PC-3 (cell line): ENCODE measurements around the gene PIK3R2. TPM values are rescaled to one million over a fixed set of nuclear protein-coding genes. Genes with fewer than 3 reads are reported as not detected.

ENCODE experiments used
- ATAC-seq: fragments of 200-7000 bp; cut with Tn5 transposase; 2 replicates; pipeline ENCODE4 v1.9.1; 2020; ENCODE audit warnings: mild to moderate bottlenecking, moderate library complexity
- BruUV-seq: library from RNA; stranded (reverse); fragments of 400-500 nt; replicated peaks from 2 replicates; lab custom pipeline; 2021; lab: Mats Ljungman, UMichigan
- CTCF ChIA-PET: fragments of 300-600 bp; sonication (Branson Sonifier 250); formaldehyde crosslinking; loops from one replicate; lab custom pipeline; 2022; ENCODE audit warnings: antibody characterized with exemption; lab: Charles Lee
- POLR2A ChIA-PET: fragments of 300-600 bp; sonication (Branson Sonifier 250); formaldehyde crosslinking; loops from one replicate; lab custom pipeline; 2022; ENCODE audit warnings: antibody characterized with exemption; ENCODE audit not compliant: unreplicated experiment; lab: Charles Lee
- DNase-seq: peaks from one replicate; pipeline ENCODE4 v3.0.0-alpha.2; 2015
- H2AFZ ChIP-seq: fragments of 300-600 bp; sonication (generic); 2 replicates; pipeline ENCODE4 v1.6.0; 2016; ENCODE audit warnings: antibody characterized with exemption, low read length
- H3F3A ChIP-seq: fragments of 300-600 bp; sonication (generic); one replicate; pipeline ENCODE4 v1.6.0; 2017; ENCODE audit warnings: antibody characterized with exemption, low read length, control low read depth, mild to moderate bottlenecking; ENCODE audit not compliant: unreplicated experiment
- H3K27ac ChIP-seq: fragments of 300-600 bp; sonication (generic); 2 replicates; pipeline ENCODE4 v1.5.1; 2016; ENCODE audit warnings: mild to moderate bottlenecking, low read length
- H3K27me3 ChIP-seq: fragments of 300-600 bp; sonication (generic); 2 replicates; pipeline ENCODE4 v1.6.1; 2016; ENCODE audit warnings: low read length, mixed read lengths
- H3K36me3 ChIP-seq: fragments of 300-600 bp; sonication (generic); 2 replicates; pipeline ENCODE4 v1.6.1; 2016; ENCODE audit warnings: low read depth, mixed run types, low read length, mixed read lengths
- H3K4me1 ChIP-seq: fragments of 300-600 bp; sonication (generic); 2 replicates; pipeline ENCODE4 v1.5.1; 2016; ENCODE audit warnings: low read length; ENCODE audit not compliant: insufficient read depth
- H3K4me2 ChIP-seq: fragments of 300-600 bp; sonication (generic); 2 replicates; pipeline ENCODE4 v1.6.0; 2016; ENCODE audit warnings: low read length
- H3K4me3 ChIP-seq: fragments of 300-600 bp; sonication (generic); 2 replicates; pipeline ENCODE4 v1.5.1; 2016; ENCODE audit warnings: mild to moderate bottlenecking, low read length, mixed read lengths
- H3K79me2 ChIP-seq: fragments of 300-600 bp; sonication (generic); 2 replicates; pipeline ENCODE4 v1.6.1; 2017; ENCODE audit warnings: low read length, mixed read lengths
- H3K9ac ChIP-seq: fragments of 300-600 bp; sonication (generic); 2 replicates; pipeline ENCODE4 v1.6.0; 2016; ENCODE audit warnings: mild to moderate bottlenecking, low read length
- H3K9me2 ChIP-seq: fragments of 300-600 bp; sonication (generic); replicated peaks from 2 replicates; pipeline ENCODE4 v1.6.1; 2016; ENCODE audit warnings: mixed run types, low read length, mixed read lengths
- H3K9me3 ChIP-seq: fragments of 300-600 bp; sonication (generic); 2 replicates; pipeline ENCODE4 v1.6.1; 2016; ENCODE audit warnings: low read length, mixed read lengths
- H4K20me1 ChIP-seq: fragments of 300-600 bp; sonication (generic); 2 replicates; pipeline ENCODE4 v1.6.1; 2016; ENCODE audit warnings: low read length, mixed read lengths
- EZH2 ChIP-seq: fragments of 300-600 bp; sonication (generic); IDR thresholded peaks from one replicate; pipeline ENCODE4 v1.6.1; 2017; ENCODE audit warnings: antibody characterized with exemption, mild to moderate bottlenecking, low read length; ENCODE audit not compliant: unreplicated experiment
- EZH2phosphoT487 ChIP-seq: fragments of 300-600 bp; sonication (generic); IDR thresholded peaks from 2 replicates; pipeline ENCODE4 v1.6.1; 2018; ENCODE audit warnings: mild to moderate bottlenecking, antibody characterized with exemption, low read length, borderline replicate concordance
- intact Hi-C: fragments of 100-400 bp; cut with micrococcal nuclease; formaldehyde crosslinking; loops from 2 replicates; pipeline ENCODE4 v1.9.0; 2023
- total RNA-seq: library from RNA; depleted of rRNA; stranded (reverse); fragments of >200 nt; gene quantifications from 2 replicates; pipeline ENCODE4 v1.2.3, GENCODE V29; 2014
- TF ChIP-seq, protein P1 (sequence below): fragments of 300-600 bp; sonication (generic); conservative IDR thresholded peaks from 2 replicates; pipeline ENCODE4 v1.5.1; 2017; ENCODE audit warnings: antibody characterized with exemption, low read depth, mild to moderate bottlenecking, low read length

The PIK3R2 gene
- total RNA-seq, 1 experiment from 2014 or later: 15.8 TPM

DNA sequence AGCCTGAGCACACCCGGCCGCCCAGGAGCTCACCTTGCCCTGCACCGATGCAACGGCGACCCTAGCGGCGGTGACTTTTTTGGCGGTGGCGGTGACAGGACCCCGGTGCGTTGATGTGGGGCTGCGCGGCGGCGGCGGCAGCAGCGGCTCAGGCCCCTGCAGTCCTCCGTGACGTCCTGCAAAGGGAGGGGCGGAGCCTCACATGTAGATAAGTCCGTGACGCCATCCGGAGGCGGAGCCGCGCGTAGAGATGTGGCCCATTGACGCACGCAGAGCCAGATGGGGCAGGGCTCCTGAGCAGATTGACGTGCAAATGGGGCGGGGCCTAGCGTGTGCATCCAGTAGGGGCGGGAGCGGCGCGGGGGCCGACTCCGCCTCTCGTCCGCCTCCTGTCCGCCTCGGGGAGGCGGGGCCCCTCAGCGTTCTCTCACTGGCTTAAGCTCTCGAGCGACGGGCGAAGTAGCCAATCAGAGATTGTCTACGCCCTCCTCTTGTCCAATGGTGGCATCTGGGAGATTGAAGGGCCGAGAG lies 51.0 kb downstream of the PIK3R2 start, which contains the start of gene RAB3A:
Gene RAB3A (minus strand): TSS at position 180 of the 531 bp plus-strand sequence. CDS start 1,302 bp downstream, outside the sequence.
- POLR2A ChIA-PET: interaction anchor here (0.7 to 2.0 kb wide), 2 partner anchors 78 to 293 kb away, joined by 3 to 10 read pairs; partner anchors contain the start of gene JUND

DNA sequence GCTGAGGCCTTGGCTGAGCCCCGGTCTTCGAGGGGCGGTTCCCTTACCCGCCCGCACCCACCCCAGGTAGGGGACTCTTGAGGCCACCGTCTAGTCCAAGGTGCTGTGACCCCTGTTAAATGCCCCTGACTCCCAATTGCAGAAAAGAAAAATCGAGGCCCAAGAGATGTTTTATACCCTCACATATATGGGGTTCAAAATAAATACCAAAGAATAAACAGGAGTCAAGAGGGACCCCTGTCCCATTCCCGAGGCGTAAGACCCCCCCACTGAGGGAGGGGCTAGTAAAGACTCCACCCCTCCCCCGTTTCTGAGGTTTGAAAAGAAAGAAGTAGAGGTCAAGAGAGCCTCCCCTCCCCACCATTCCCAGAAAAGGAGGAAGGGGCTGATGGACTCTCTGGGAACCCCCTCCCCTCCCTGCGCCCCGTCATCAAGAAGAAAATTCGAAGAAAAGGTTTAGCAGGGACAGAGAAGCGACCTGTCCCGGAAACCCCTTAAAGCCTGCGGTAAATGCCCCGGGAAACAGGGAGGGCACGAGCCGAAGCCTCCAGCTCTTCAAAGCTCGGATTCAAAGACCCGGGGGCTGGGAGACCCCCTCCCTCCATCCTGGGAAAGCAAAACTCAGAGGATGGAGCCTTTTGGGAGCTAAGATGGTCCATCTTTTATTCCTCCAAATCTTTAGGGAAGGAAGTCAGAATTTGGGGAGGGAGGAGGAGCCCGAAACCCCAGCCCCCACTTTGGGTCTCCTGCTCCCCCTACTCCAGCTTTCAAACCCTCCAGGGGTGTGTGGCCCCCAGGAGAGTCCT lies 51.6 kb downstream of the PIK3R2 start:
- intact Hi-C loops: loop anchor here (1.0 to 10.0 kb wide), 4 partner anchors 12 to 210 kb away; partner anchors contain the start of genes LSM4 and SSBP4
- Histone ChIP-seq H3F3A (no peaks in the 10 kb centered on the region), H2AFZ (peak overlapping the region; percentile 94), H3K9me2 (no peaks in the 10 kb centered on the region), H3K9ac (peak overlapping the region; percentile 67), H3K27ac (peak overlapping the region; percentile 10), H3K79me2 (peaks cover 23% of the 10 kb centered on the region), H3K4me2 (peak overlapping the region; percentile 92), H3K27me3 (no peaks in the 10 kb centered on the region), H3K4me3 (peak overlapping the region; percentile 90), H3K36me3 (peaks cover 4% of the 10 kb centered on the region; the same call in 1 of the 2 replicates), H3K9me3 (no peaks in the 10 kb centered on the region), H3K4me1 (peaks cover 16% of the 10 kb centered on the region), H4K20me1 (no peaks in the 10 kb centered on the region)
- ChIA-PET POLR2A (interaction anchor here (0.6 to 2.0 kb wide), 3 partner anchors 45 to 293 kb away, joined by 3 to 10 read pairs (median 3); partner anchors contain the start of gene JUND), CTCF (interaction anchor here (0.6 to 1.2 kb wide), 5 partner anchors 47 to 1424 kb away, joined by 3 to 6 read pairs (median 4); no protein-coding TSS in a partner anchor)
- TF ChIP-seq EZH2phosphoT487 (no peak), EZH2 (no peak)
- TF ChIP-seq, protein P1, sequence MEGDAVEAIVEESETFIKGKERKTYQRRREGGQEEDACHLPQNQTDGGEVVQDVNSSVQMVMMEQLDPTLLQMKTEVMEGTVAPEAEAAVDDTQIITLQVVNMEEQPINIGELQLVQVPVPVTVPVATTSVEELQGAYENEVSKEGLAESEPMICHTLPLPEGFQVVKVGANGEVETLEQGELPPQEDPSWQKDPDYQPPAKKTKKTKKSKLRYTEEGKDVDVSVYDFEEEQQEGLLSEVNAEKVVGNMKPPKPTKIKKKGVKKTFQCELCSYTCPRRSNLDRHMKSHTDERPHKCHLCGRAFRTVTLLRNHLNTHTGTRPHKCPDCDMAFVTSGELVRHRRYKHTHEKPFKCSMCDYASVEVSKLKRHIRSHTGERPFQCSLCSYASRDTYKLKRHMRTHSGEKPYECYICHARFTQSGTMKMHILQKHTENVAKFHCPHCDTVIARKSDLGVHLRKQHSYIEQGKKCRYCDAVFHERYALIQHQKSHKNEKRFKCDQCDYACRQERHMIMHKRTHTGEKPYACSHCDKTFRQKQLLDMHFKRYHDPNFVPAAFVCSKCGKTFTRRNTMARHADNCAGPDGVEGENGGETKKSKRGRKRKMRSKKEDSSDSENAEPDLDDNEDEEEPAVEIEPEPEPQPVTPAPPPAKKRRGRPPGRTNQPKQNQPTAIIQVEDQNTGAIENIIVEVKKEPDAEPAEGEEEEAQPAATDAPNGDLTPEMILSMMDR: no peak
- TSS peak; percentile 91 for BruUV-seq
- DNase-seq (no peak), ATAC-seq (peak; percentile 12)

More for the DNA sequence above, 51.0 kb downstream of the PIK3R2 start, which contains the start of gene RAB3A:
- Histone ChIP-seq H3K79me2 (peaks cover 23% of the 10 kb centered on the region), H3K9me2 (no peaks in the 10 kb centered on the region), H3K4me3 (peak within 1 kb of the TSS; percentile 90), H3K4me1 (peaks cover 16% of the 10 kb centered on the region), H3K9ac (peak within 1 kb of the TSS; percentile 67), H4K20me1 (no peaks in the 10 kb centered on the region), H3K9me3 (no peaks in the 10 kb centered on the region), H3K27me3 (no peaks in the 10 kb centered on the region), H3K27ac (peak within 1 kb of the TSS; percentile 10), H2AFZ (peak within 1 kb of the TSS; percentile 94), H3K36me3 (peaks cover 4% of the 10 kb centered on the region; the same call in 1 of the 2 replicates), H3F3A (no peaks in the 10 kb centered on the region), H3K4me2 (peak within 1 kb of the TSS; percentile 98)
- BruUV-seq: no TSS peak
- peak; percentile 100 for DNase-seq
- CTCF ChIA-PET: interaction anchor here (0.5 to 1.2 kb wide), 3 partner anchors 27 to 1425 kb away, joined by 3 to 6 read pairs (median 4); no protein-coding TSS in a partner anchor
- no peak for TF ChIP-seq EZH2
- TF ChIP-seq, protein P1: no peak
- TF ChIP-seq EZH2phosphoT487: no peak
- ATAC-seq: peak; percentile 92
- intact Hi-C loops: loop anchor here (1.0 to 10.0 kb wide), 4 partner anchors 12 to 211 kb away; partner anchors contain the start of genes LSM4 and SSBP4
